ENCODE measurements around the gene GASK1A. TPM values are rescaled to one million over a fixed set of nuclear protein-coding genes. Genes with fewer than 3 reads are reported as not detected.

GASK1A gene
- total RNA-seq, 1 donor from 2014 or later: 1.6 TPM

DNA sequence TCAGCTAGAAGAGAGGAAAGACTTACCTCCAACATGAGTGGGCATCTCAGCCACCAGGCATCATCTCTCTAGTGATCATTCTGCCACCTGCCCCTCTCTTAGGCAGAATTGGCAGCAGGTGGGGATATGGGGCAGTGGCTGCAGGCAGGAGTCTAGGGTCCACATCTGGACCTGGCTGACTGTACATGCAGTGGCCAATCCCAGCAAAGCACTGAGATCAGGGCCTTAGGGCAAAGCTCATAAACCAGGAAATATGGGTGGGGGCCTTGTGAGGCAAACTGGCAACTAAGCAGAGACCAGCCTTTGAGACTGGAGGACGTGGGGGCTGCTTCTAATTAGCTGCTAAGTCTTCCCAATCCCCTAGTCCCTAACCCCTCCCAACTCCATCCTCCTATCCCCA lies 113.9 kb downstream of the GASK1A start:
- peaks cover 12% of the 10 kb centered on the region for H3K36me3 ChIP-seq
- no peak overlapping the region for H3K4me3 ChIP-seq
- H3K27ac ChIP-seq (replicated peaks): no peak overlapping the region
- H3K27me3 ChIP-seq (ENCODE audit: low read depth): no peaks in the 10 kb centered on the region
- TF ChIP-seq, protein P1, sequence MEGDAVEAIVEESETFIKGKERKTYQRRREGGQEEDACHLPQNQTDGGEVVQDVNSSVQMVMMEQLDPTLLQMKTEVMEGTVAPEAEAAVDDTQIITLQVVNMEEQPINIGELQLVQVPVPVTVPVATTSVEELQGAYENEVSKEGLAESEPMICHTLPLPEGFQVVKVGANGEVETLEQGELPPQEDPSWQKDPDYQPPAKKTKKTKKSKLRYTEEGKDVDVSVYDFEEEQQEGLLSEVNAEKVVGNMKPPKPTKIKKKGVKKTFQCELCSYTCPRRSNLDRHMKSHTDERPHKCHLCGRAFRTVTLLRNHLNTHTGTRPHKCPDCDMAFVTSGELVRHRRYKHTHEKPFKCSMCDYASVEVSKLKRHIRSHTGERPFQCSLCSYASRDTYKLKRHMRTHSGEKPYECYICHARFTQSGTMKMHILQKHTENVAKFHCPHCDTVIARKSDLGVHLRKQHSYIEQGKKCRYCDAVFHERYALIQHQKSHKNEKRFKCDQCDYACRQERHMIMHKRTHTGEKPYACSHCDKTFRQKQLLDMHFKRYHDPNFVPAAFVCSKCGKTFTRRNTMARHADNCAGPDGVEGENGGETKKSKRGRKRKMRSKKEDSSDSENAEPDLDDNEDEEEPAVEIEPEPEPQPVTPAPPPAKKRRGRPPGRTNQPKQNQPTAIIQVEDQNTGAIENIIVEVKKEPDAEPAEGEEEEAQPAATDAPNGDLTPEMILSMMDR (IDR thresholded peaks at IDR 0.05; ENCODE audit: borderline replicate concordance): no peak
- peaks cover 14% of the 10 kb centered on the region for H3K4me1 ChIP-seq
- no peak for DNase-seq
- intact Hi-C loops (cut with micrococcal nuclease): no loop called here
- no peaks in the 10 kb centered on the region for H3K9me3 ChIP-seq (replicated peaks)

DNA sequence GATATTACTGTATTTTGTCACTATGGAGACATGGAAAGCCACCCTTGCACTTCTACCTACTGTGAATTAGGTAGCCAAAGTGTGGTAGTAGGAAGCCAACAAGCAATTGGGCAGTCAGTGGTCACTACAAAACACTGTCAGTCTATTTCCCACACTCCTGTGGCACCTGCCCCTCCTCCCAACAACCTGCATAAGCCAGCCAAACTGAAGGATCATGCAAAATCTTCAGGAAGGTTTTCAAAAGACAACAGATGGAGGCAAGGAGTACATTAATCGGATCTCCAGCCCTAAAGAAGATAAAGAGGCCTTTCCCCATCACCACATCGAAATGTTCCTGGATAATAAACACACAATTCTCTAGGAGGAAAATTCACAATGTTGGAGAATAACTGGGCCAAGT lies 114.9 kb downstream of the GASK1A start:
- H3K4me3 ChIP-seq: no peak overlapping the region
- DNase-seq: no peak
- H3K9me3 ChIP-seq (replicated peaks): no peaks in the 10 kb centered on the region
- peaks cover 14% of the 10 kb centered on the region for H3K4me1 ChIP-seq
- TF ChIP-seq, protein P1 (IDR thresholded peaks at IDR 0.05; ENCODE audit: borderline replicate concordance): no peak
- H3K27me3 ChIP-seq (ENCODE audit: low read depth): no peaks in the 10 kb centered on the region
- intact Hi-C loops (cut with micrococcal nuclease): no loop called here
- H3K27ac ChIP-seq (replicated peaks): no peak overlapping the region
- peaks cover 7% of the 10 kb centered on the region for H3K36me3 ChIP-seq

DNA sequence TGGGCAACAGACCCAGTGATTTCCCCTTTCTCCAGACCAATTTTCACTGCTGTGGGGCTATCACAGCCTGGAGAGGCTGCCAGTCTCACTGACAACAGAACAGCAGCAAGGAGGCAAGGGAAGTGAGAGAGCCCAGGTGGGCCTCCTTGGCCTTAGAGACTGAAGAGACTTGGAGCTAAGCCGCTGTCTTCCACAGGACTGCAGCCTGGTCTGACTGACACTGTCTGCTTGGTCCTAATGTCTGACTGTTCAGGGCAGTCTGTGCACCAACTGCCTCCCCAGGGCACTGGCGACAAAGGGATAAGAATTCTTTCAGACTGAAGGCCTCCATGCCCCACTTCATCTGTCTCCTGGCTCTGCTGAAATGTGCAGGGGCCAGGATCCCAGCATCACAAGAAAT lies 115.3 kb downstream of the GASK1A start:
- intact Hi-C loops (cut with micrococcal nuclease): no loop called here
- TF ChIP-seq, protein P1 (IDR thresholded peaks at IDR 0.05; ENCODE audit: borderline replicate concordance): no peak
- H3K27me3 ChIP-seq (ENCODE audit: low read depth): no peaks in the 10 kb centered on the region
- peaks cover 7% of the 10 kb centered on the region for H3K36me3 ChIP-seq
- no peak overlapping the region for H3K27ac ChIP-seq (replicated peaks)
- no peak overlapping the region for H3K4me3 ChIP-seq
- no peaks in the 10 kb centered on the region for H3K9me3 ChIP-seq (replicated peaks)
- DNase-seq: no peak
- H3K4me1 ChIP-seq: peaks cover 14% of the 10 kb centered on the region

DNA sequence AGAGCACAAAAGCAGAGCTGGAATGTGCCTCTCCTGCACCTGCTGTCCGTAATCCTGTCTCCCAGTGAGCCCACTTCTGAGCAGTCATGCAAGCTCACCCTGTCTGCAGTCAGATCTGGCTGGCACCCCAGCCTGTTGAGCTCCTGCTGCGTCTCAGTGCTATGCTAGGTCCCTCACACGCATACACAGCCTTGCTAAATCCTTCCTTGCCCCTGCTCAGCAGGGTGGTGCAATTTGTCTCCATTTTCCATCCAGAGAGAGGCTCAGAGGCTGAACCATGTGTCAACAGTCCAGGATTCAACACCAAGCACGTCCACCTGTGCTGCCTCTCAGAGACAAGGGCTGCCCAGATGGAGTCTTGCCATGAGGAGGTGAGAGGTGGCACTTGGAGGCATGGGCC lies 115.7 kb downstream of the GASK1A start:
- H3K27ac ChIP-seq (replicated peaks): no peak overlapping the region

DNA sequence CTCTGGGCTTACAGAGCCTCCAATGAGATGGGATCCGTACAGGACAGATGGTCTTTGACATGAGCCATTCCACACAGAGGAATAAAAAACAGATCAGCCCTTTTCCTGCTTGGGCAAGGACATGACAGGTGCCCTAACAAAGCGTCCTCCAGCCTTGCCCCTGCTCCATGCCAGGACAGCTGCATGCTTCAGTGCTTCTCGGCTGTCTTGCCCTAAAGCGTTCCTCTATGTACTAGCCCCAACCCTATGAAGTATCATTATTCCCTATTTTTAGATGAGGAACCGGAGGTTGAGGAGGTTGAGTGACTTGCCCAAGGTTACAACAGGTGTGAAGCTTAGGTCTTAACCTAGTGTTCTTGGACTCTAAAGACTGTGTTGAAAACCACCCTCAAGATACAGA lies 116.3 kb downstream of the GASK1A start:
- intact Hi-C loops (cut with micrococcal nuclease): no loop called here

More for the DNA sequence above, 115.7 kb downstream of the GASK1A start:
- TF ChIP-seq, protein P1 (IDR thresholded peaks at IDR 0.05; ENCODE audit: borderline replicate concordance): no peak
- no peak overlapping the region for H3K4me3 ChIP-seq
- DNase-seq: no peak
- H3K9me3 ChIP-seq (replicated peaks): no peaks in the 10 kb centered on the region
- H3K4me1 ChIP-seq: peaks cover 14% of the 10 kb centered on the region
- H3K27me3 ChIP-seq (ENCODE audit: low read depth): no peaks in the 10 kb centered on the region
- H3K36me3 ChIP-seq: peaks cover 2% of the 10 kb centered on the region
- intact Hi-C loops (cut with micrococcal nuclease): no loop called here

More for the DNA sequence above, 116.3 kb downstream of the GASK1A start:
- DNase-seq: no peak
- Histone ChIP-seq H3K9me3 (replicated peaks) (no peaks in the 10 kb centered on the region), H3K27ac (replicated peaks) (no peak overlapping the region), H3K4me3 (no peak overlapping the region), H3K4me1 (peaks cover 14% of the 10 kb centered on the region), H3K27me3 (ENCODE audit: low read depth) (no peaks in the 10 kb centered on the region), H3K36me3 (no peaks in the 10 kb centered on the region)
- TF ChIP-seq, protein P1 (IDR thresholded peaks at IDR 0.05; ENCODE audit: borderline replicate concordance): no peak

Data from left ventricle myocardium inferior (tissue), 1 donor.